Measurements from ENCODE around the gene JPH4. TPM values are rescaled to one million over a fixed set of nuclear protein-coding genes. Genes with fewer than 3 reads are reported as not detected.

The JPH4 gene
- total and polyA plus RNA-seq, 4 donors, result 0.23 to 3.1 (median 1.0) TPM

- Histone ChIP-seq H3K27ac (ENCODE audit: low read depth in 1 of 2, low read length in 1 of 2) (no peak overlapping the region), H3K4me3 (no peak overlapping the region), H3K4me1 (ENCODE audit: control insufficient read depth in 5 of 5, insufficient read depth in 5 of 5, low read length in 5 of 5) (peaks cover 0 to 15% (median 0%) of the 10 kb centered on the region in 5 donors), H3K27me3 (ENCODE audit: control insufficient read depth in 3 of 3, insufficient read depth in 3 of 3, low read length in 2 of 3) (peaks cover 0 to 31% (median 30%) of the 10 kb centered on the region in 3 donors), H3K9me3 (ENCODE audit: control insufficient read depth in 4 of 4, insufficient read depth in 3 of 4, low read length in 3 of 4) (no peaks in the 10 kb centered on the region), H3K9ac (ENCODE audit: insufficient read depth in 1 of 2, low read length in 2 of 2) (no peak overlapping the region), H3K36me3 (ENCODE audit: control insufficient read depth in 4 of 4, insufficient read depth in 4 of 4, low read length in 4 of 4) (no peaks in the 10 kb centered on the region)
- ATAC-seq (ENCODE audit: insufficient read depth, low FRiP score), result no peak
- TF ChIP-seq CTCF (IDR thresholded peaks at IDR 0.05; ENCODE audit: control extremely low read depth, extremely low read depth), result no peak
- WGBS, 2 donors, result 73 to 83% methylated on average over 18 of the region's 18 CpGs
- DNase-seq, result no peak
Observed at GRCh38 chr14:23548351-23549318, 30.0 kb downstream of the JPH4 start.

GRCh38 chr14:23547924-23548323, 30.7 kb downstream of the JPH4 start:
- 45 to 74% methylated on average over 2 of the region's 2 CpGs for WGBS, 2 donors
- no peak for ATAC-seq (ENCODE audit: insufficient read depth, low FRiP score)

GRCh38 chr14:23546450-23547035, 32.0 kb downstream of the JPH4 start:
- H3K4me3 ChIP-seq, result no peak overlapping the region
- no peak overlapping the region for H3K27ac ChIP-seq (ENCODE audit: low read depth in 1 of 2, low read length in 1 of 2)
- peaks cover 0 to 10% (median 0%) of the 10 kb centered on the region in 5 donors for H3K4me1 ChIP-seq (ENCODE audit: control insufficient read depth in 5 of 5, insufficient read depth in 5 of 5, low read length in 5 of 5)
- no peak for TF ChIP-seq CTCF (IDR thresholded peaks at IDR 0.05; ENCODE audit: control extremely low read depth, extremely low read depth)
- ATAC-seq (ENCODE audit: insufficient read depth, low FRiP score), result no peak
- no peaks in the 10 kb centered on the region for H3K36me3 ChIP-seq (ENCODE audit: control insufficient read depth in 4 of 4, insufficient read depth in 4 of 4, low read length in 4 of 4)
- H3K27me3 ChIP-seq (ENCODE audit: control insufficient read depth in 3 of 3, insufficient read depth in 3 of 3, low read length in 2 of 3), result peaks cover 0 to 31% (median 30%) of the 10 kb centered on the region in 3 donors
- H3K9me3 ChIP-seq (ENCODE audit: control insufficient read depth in 4 of 4, insufficient read depth in 3 of 4, low read length in 3 of 4), result no peaks in the 10 kb centered on the region
- 84 to 85% methylated on average over 10 of the region's 10 CpGs for WGBS, 2 donors
- no peak overlapping the region for H3K9ac ChIP-seq (ENCODE audit: insufficient read depth in 1 of 2, low read length in 2 of 2)
- no peak for DNase-seq

More at GRCh38 chr14:23547924-23548323, 30.7 kb downstream of the JPH4 start:
- TF ChIP-seq CTCF (IDR thresholded peaks at IDR 0.05; ENCODE audit: control extremely low read depth, extremely low read depth), result no peak
- Histone ChIP-seq H3K27ac (ENCODE audit: low read depth in 1 of 2, low read length in 1 of 2) (no peak overlapping the region), H3K9me3 (ENCODE audit: control insufficient read depth in 4 of 4, insufficient read depth in 3 of 4, low read length in 3 of 4) (no peaks in the 10 kb centered on the region), H3K27me3 (ENCODE audit: control insufficient read depth in 3 of 3, insufficient read depth in 3 of 3, low read length in 2 of 3) (peaks cover 0 to 31% (median 30%) of the 10 kb centered on the region in 3 donors), H3K4me3 (no peak overlapping the region), H3K36me3 (ENCODE audit: control insufficient read depth in 4 of 4, insufficient read depth in 4 of 4, low read length in 4 of 4) (no peaks in the 10 kb centered on the region), H3K4me1 (ENCODE audit: control insufficient read depth in 5 of 5, insufficient read depth in 5 of 5, low read length in 5 of 5) (peaks cover 0 to 15% (median 0%) of the 10 kb centered on the region in 5 donors), H3K9ac (ENCODE audit: insufficient read depth in 1 of 2, low read length in 2 of 2) (peak overlapping the region in 1 of 2 donors; percentile 5)
- DNase-seq, result no peak
